SKM-1 (cell line): ENCODE results near the gene XPO4.
"Not testable (repeated sequence)": the region's sequence is repeated elsewhere in the genome, so short reads cannot be mapped to it uniquely, and the experiment has no call there.

Experiments
- DNase-seq: peaks from one replicate; lab custom pipeline; 2025; ENCODE audit not compliant: unreplicated experiment; lab: John Stamatoyannopoulos, UW

XPO4 gene

DNA sequence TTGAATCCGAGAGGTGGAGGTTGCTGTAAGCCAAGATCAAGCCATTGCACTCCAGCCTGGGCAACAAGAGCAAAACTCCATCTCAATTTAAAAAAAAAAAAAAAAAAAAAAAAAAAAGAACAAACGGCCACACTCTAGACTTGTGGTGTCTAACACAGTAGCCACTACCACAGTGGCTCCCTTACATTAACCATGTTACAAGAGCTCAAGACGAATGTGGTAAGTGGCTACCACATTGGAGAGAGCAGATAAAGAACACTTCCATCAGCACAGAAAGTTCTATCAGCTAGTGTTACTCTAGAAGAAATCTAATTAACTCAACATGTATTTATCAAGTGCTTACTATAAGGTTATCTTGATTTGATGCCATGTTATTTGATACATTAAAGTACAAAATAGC lies 11.5 kb downstream of the XPO4 start:
- no peak for DNase-seq

- DNase-seq, result not testable (repeated sequence)
Observed at GRCh38 chr13:20890540-20890939, 12.0 kb downstream of the XPO4 start.

DNA sequence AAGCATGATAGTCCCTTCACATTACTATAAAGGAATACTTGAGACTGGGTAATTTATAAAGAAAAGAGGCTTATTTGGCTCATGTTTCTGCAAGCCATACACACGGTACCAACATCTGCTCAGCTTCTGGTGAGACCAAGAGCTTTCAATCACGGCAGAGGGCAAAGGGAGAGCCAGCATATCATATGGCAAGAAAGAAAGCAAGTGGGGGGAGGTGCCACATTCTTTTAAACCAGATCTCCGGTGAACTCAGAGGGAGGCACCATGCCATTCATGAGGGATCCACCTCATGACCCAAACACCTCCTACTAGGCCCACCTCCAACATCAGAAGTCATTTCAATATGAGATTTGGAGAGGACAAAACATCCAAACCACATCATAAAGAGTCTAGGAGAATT lies 20.3 kb downstream of the XPO4 start:
- no peak for DNase-seq

DNA sequence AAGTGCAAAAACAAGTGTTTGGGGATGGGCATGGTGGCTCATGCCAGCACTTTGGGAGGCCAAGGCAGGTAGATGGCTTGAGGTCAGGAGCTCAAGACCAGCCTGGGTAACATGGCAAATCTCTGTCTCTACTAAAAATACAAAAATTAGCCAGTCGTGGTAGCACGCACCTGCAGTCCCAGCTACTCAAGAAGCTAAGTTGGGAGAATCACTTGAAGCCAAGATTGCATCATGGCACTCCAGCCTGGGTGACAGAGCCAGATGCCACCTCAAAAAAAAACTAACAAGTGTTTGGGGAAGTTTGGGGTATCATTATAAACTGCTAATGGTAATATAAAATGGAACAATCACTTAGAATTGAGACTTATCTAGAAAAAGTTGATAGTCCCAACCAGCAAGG lies 24.6 kb downstream of the XPO4 start:
- DNase-seq, result no peak

DNA sequence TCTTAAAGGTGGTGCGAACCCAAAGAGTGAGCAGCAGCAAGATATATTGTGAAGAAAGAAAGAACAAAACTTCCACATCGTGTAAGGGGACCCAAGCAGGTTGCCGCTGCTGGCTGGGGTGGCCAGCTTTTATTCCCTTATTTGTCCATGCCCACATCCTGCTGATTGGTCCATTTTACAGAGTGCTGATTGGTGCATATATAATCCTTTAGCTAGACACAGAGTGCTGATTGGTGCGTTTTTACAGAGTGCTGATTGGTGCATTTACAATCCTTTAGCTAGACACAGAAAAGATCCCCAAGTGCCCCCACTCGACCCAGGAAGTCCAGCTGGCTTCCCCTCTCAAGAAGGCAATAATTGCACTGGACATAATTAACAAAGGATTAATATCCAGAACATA lies 25.7 kb downstream of the XPO4 start:
- not testable (repeated sequence) for DNase-seq

DNA sequence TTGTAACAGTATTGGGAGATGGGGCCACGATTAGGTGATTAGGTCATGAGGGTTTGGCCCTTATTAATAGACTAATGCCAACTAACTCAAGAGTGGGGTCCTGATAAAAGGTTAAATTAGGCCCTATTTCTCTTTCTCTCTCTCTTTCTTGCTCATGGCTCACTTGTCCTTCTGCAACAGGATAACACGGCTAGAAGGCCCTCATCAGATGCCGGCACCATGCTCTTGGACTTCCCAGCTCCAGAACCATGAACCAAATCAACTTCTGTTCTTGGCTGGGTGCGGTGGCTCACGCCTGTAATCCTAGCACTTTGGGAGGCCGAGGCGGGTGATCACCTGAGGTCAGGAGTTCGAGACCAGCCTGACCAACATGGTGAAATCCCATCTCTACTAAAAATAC lies 28.1 kb downstream of the XPO4 start:
- DNase-seq, result not testable (repeated sequence)

- no peak for DNase-seq
Observed at GRCh38 chr13:20873348-20873747, 29.2 kb downstream of the XPO4 start.

- DNase-seq, result no peak
Observed at GRCh38 chr13:20870829-20871228, 31.7 kb downstream of the XPO4 start.

- DNase-seq, result no peak
Observed at GRCh38 chr13:20869540-20869939, 33.0 kb downstream of the XPO4 start.

DNA sequence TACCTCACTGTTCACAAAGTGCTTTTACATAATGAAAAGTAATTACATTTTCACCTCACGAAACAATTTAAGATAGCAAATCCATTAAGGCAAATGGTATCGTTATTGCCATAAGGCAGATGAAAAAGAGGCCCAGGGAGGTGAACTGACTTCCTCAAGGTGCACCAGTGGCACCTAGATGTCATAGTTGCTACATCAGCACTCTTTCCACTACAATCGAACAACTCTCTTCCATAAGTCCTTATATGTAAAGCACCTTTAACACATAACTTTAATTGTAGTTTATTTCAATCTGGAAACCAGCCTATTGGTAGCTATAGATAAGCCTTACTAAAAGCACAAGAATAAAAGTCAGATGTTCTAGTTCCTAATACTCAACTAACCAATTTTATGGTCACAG lies 35.1 kb downstream of the XPO4 start:
- no peak for DNase-seq

- not testable (repeated sequence) for DNase-seq
Observed at GRCh38 chr13:20861666-20862065, 40.9 kb downstream of the XPO4 start.

DNA sequence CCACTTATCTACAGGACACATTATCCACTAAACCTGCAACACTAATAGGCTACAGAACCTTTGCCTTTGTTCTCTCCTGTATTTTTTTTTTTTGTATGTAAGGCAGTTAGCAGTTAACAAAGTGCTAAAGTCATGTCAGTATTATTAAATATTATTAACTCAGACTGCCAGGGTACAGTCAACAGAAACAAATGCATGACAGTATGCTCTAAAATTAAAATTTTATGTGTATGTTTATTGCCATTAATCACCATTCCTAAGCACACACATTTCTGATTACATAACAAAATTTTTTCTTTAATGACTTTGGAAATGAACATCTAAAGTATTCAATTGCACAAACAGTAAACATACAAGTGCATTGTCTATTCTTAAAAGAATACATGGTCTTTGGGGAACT lies 41.7 kb downstream of the XPO4 start:
- no peak for DNase-seq

- DNase-seq, result no peak
Observed at GRCh38 chr13:20856650-20857049, 45.9 kb downstream of the XPO4 start.

DNA sequence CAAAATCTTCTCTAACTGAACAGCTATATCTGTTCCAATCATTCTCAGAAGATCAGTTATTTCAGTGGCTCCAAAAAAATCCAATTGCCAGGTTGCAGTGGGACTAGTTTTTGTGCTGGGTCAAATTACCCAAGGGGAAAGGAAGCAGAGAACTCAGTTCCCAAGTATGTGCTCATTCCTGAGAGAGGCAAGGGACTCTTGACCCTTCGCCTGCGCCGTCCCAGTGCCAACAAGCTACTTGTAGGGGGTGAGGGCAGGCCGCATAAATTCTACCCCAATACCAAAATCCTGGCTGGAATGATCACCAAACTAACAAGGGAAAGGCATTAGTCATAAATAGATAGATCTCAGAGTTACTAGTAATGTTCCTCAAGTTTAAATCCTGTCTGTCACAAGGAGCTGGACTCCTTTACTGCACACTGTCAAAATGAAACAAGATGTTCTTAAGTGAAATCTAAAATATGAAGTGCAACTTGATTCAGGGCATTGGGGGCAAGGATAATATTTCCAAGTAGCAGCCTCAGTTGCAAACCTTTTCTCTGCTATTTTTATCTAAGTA lies 50.6 kb downstream of the XPO4 start:
- no peak for DNase-seq

DNA sequence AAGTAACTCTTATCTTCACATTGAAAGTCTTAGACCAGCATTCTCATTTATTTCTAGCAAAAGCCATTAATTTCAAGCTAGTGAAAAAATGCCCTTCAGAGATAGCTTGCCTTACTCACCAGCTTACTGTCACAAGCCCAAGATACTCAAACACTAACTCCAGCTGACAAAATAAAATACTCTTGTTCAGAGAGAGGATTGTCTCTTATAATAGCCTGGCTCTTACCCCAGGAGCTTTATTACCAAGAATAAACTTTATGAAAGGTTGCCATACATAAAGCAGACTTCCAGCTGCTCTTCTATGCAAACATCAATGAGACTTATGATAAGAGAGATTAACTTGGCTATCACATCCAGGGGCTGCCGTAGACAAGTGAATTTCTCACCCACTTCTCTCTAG lies 53.6 kb downstream of the XPO4 start:
- no peak for DNase-seq

- no peak for DNase-seq
Observed at GRCh38 chr13:20848203-20848602, 54.3 kb downstream of the XPO4 start.

- no peak for DNase-seq
Observed at GRCh38 chr13:20847296-20847695, 55.2 kb downstream of the XPO4 start.

- DNase-seq, result no peak
Observed at GRCh38 chr13:20843166-20843565, 59.4 kb downstream of the XPO4 start.

GRCh38 chr13:20840568-20840967 lies 62.0 kb downstream of the XPO4 start:
- DNase-seq, result no peak

GRCh38 chr13:20833900-20834679 lies 68.5 kb downstream of the XPO4 start:
- DNase-seq, result no peak

DNA sequence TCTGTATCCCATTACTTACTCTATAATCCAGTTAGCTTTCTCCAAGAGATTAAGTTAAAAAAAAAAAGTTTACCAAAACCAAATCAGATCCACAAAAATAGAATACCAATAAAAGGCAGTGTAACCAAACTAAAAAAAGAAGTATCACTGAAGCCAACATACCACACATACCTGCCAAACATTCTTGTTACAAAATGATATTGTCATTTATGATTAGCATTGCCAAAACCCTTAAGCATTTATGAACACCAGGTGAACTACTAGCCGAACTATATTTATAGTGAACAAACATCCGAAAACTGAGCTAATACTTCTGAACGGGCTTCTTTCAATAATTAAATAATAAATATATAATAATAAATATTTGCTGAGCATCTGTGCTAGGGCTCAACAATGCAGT lies 69.7 kb downstream of the XPO4 start:
- DNase-seq, result no peak

- no peak for DNase-seq
Observed at GRCh38 chr13:20831933-20832332, 70.6 kb downstream of the XPO4 start.

DNA sequence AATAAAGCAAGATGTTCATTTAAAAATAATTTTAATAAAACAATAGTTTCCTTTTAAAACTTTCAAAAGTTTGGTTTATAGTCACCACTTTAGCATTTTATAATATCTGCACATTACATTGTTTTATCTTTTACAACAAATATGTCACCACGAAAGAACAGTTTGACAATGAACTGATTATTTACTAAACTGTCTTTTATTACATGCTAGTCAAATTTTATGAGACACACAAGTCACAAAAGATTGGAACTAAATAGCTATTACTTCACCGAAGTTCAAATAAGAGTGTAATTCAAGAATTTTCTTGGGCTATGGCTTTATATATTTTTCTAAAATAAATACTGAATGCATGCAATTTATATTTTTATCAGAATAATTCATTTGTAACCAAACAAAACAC lies 71.3 kb downstream of the XPO4 start:
- DNase-seq, result no peak
